Chondrocyte (in vitro differentiated cells): Measurements from ENCODE around the gene LCORL. TPM values are rescaled to one million over a fixed set of nuclear protein-coding genes. Genes with fewer than 3 reads are reported as not detected.

ENCODE experiments used
- DNase-seq: peaks from one replicate; pipeline ENCODE4 v3.0.0; 2021; ENCODE audit warnings: mixed read lengths, low spot score
- H3K27ac Mint-ChIP-seq: one replicate; pipeline ENCODE4 v1.8.0; 2021; ENCODE audit warnings: mild to moderate bottlenecking, moderate library complexity, mixed read lengths; ENCODE audit not compliant: unreplicated experiment
- H3K27me3 Mint-ChIP-seq: 2 replicates; pipeline ENCODE4 v1.8.0; 2021; ENCODE audit warnings: low read depth, mixed read lengths
- H3K36me3 Mint-ChIP-seq: 2 replicates; pipeline ENCODE4 v1.8.0; 2021; ENCODE audit warnings: low read depth, mixed read lengths
- H3K4me1 Mint-ChIP-seq: 2 replicates; pipeline ENCODE4 v1.8.0; 2021; ENCODE audit warnings: low read depth, mild to moderate bottlenecking, mixed read lengths
- H3K4me3 Mint-ChIP-seq: one replicate; pipeline ENCODE4 v1.8.0; 2021; ENCODE audit warnings: mild to moderate bottlenecking, moderate library complexity, mixed read lengths; ENCODE audit not compliant: unreplicated experiment
- H3K9me3 Mint-ChIP-seq: 2 replicates; pipeline ENCODE4 v1.8.0; 2021; ENCODE audit warnings: low read depth, mixed read lengths
- long read RNA-seq: library from polyadenylated mRNA; stranded (forward); transcript quantifications from one replicate; pipeline ENCODE4 v2.0.0, GENCODE V29; 2021
- total RNA-seq: library from RNA; stranded (reverse); gene quantifications from 3 replicates; pipeline ENCODE4 v1.2.1, GENCODE V29; 2021
- TF ChIP-seq, protein P1 (sequence below): fragments of 200-600 bp; sonication (generic); IDR thresholded peaks from 2 replicates; pipeline ENCODE4 v1.5.0; 2021; ENCODE audit warnings: antibody characterized with exemption, mild to moderate bottlenecking, moderate library complexity

The LCORL gene
- total RNA-seq, result 8.9 to 9.1 TPM (median 9.0 TPM) in 3 replicates
- long read RNA-seq, full-length matches to known transcripts, result 1 of 3 reads
- long read RNA-seq, partial matches to known transcripts, result 0 of 3 reads
- long read RNA-seq, other reads (novel, unspliced or antisense), result 2 of 3 reads

DNA sequence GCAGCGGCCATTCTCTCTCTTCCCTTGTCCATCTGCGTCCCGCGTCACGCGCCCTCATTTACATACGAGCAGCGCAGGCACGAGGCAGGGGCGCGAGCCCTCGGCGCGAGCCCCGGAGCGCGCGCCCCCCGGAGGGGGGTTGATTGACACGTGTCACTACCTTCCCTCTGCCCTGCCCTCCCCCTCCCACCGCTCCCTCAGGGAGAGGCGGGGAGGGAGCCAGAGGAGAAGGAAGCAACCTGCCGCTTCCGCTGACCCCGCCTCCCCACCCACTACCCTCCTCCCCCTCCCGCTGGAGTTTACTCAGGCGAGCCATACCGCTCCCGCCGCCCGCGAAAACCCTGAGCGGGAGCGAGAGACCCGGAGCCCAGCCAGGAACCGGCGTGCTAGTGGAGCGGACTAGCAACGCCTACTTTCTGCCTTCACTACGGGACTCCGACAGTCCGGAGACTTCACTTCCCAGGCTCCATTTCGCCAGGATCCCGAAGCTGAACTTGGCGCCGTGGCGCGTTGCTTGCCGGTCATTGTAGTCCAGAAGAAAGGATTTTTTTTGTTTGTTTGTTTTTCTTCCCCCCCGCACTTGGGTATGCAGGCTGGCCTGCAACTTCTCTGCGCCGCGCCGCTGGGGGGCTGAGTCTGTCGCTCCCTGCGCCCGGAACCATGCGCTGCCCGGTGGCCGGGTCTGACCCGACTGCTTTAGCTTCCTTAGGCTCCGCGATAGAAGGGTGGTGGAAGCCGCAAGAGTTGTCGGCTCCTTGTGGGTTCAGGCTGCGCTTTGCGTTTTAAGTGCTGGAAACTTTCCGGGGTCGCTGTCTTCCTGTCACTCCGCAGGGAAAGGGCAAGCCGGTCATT lies at the start of gene LCORL:
Gene LCORL, minus strand, starts transcription at position 36 of the 852 bp plus-strand sequence. Its CDS starts 4 bp downstream, at position 32.
- H3K36me3 Mint-ChIP-seq, result no peaks in the 10 kb centered on the region
- H3K4me1 Mint-ChIP-seq, result peaks cover 20% of the 10 kb centered on the region
- peak; percentile 97 for DNase-seq
- TF ChIP-seq, protein P1, sequence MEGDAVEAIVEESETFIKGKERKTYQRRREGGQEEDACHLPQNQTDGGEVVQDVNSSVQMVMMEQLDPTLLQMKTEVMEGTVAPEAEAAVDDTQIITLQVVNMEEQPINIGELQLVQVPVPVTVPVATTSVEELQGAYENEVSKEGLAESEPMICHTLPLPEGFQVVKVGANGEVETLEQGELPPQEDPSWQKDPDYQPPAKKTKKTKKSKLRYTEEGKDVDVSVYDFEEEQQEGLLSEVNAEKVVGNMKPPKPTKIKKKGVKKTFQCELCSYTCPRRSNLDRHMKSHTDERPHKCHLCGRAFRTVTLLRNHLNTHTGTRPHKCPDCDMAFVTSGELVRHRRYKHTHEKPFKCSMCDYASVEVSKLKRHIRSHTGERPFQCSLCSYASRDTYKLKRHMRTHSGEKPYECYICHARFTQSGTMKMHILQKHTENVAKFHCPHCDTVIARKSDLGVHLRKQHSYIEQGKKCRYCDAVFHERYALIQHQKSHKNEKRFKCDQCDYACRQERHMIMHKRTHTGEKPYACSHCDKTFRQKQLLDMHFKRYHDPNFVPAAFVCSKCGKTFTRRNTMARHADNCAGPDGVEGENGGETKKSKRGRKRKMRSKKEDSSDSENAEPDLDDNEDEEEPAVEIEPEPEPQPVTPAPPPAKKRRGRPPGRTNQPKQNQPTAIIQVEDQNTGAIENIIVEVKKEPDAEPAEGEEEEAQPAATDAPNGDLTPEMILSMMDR, result peak; percentile 34
- H3K9me3 Mint-ChIP-seq, result no peaks in the 10 kb centered on the region
- H3K27ac Mint-ChIP-seq, result peak within 1 kb of the TSS; percentile 97
- peak within 1 kb of the TSS; percentile 92 for H3K4me3 Mint-ChIP-seq
- peaks cover 2% of the 10 kb centered on the region for H3K27me3 Mint-ChIP-seq

DNA sequence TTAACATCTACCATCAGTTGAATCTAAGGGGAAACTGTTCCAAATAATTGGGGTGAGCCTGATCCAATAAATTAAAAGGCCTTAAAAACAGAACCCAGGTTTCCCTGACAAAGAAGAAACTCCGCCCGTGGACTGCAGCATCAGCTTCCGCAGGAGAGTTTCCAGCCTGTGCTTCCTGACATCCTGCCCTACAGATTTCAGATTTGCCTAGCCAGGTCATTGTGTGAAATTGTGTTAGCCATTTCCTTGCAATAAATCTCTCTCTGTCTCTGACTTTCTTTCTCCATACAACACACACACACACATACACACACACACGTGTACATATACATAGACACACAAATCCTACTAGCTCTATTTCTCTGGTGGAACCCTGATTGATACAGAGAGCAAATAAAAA lies 48.3 kb upstream of the LCORL start:
- Mint-ChIP-seq H3K4me3 (no peak overlapping the region), H3K4me1 (no peaks in the 10 kb centered on the region), H3K27ac (no peak overlapping the region), H3K9me3 (no peaks in the 10 kb centered on the region), H3K27me3 (peaks cover 26% of the 10 kb centered on the region), H3K36me3 (no peaks in the 10 kb centered on the region)
- TF ChIP-seq, protein P1, result no peak
- no peak for DNase-seq

DNA sequence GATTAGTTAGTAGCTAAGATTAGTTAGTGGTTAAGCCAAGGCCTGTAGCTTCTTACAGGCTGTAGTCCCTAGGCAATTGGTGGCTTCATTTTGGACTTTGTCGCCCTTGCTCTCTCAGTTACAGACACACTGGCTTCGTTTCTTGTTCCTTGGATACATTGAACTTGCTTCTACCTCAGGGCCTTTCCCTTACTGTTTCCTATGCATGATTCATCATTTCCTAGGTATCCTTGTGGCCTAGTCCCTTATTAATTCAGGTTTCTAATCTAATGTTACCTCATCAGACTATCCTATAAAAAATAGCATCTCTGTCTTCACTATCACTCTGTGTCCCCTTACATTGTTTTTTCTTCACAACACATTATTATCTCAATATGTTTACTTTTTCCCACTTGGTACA lies 45.5 kb upstream of the LCORL start:
- no peaks in the 10 kb centered on the region for H3K4me1 Mint-ChIP-seq
- peaks cover 27% of the 10 kb centered on the region for H3K27me3 Mint-ChIP-seq
- peaks cover 1% of the 10 kb centered on the region for H3K36me3 Mint-ChIP-seq
- H3K4me3 Mint-ChIP-seq, result no peak overlapping the region
- H3K27ac Mint-ChIP-seq, result no peak overlapping the region
- TF ChIP-seq, protein P1, result no peak
- no peak for DNase-seq
- peaks cover 16% of the 10 kb centered on the region for H3K9me3 Mint-ChIP-seq

DNA sequence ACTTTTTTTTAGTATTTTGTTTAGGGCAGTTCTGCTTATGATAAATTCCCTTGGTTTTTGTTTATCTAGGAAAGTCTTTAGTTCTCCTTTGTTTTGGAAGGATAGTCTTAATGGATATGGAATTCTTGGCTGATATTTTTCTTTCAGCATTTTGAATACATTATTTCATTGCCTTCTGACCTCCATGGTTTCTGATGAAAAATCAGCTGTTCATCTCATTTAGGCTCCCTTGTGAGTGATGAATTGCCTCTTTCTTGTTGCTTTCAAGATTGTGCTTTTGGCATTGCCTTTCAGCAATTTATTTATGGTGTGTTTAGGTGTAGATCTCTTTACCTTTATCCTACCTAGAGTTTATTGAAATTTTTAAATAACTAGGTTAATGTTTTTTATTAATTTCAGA lies 41.5 kb upstream of the LCORL start:
- H3K27ac Mint-ChIP-seq, result no peak overlapping the region
- peaks cover 16% of the 10 kb centered on the region for H3K9me3 Mint-ChIP-seq
- TF ChIP-seq, protein P1, result no peak
- DNase-seq, result no peak
- H3K27me3 Mint-ChIP-seq, result peaks cover 18% of the 10 kb centered on the region
- no peaks in the 10 kb centered on the region for H3K4me1 Mint-ChIP-seq
- H3K36me3 Mint-ChIP-seq, result peaks cover 1% of the 10 kb centered on the region
- no peak overlapping the region for H3K4me3 Mint-ChIP-seq

DNA sequence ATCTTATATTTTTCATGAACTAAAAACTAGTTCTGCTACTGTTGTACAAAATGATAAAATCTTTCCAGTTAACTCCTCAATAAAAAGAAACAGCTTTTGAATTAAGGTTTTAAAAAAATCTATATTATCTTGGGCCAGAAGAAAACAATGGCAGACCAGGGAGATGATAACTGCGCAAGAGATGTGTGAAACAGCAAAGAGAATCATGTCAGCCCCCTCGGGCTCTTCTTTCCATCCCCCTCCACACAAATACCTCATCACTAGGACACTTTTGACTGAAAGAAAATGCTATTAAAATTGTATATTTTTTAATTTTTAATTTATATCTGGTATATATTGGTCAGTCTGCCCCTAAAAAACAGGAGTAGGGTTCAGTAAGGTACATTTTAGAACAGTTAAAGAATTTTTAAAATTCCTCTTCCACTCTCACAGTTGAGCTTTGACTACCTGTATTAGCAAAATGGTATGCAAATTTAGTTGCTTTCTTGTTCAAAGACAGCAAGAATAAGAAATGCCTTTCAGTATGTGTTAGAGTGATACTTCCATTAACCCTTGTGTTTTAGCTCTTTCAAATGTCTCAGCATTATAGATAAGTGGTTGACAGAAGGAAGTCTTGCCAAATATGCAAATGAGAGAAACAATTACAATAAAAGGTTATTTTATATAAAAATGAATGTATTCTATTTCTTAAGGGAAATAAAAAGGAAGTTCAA lies 36.4 kb upstream of the LCORL start:
- Mint-ChIP-seq H3K9me3 (peaks cover 5% of the 10 kb centered on the region), H3K36me3 (no peaks in the 10 kb centered on the region), H3K27me3 (peaks cover 24% of the 10 kb centered on the region)

More for the DNA sequence above, 36.4 kb upstream of the LCORL start:
- DNase-seq, result no peak
- Mint-ChIP-seq H3K27ac (no peak overlapping the region), H3K4me3 (no peak overlapping the region), H3K4me1 (no peaks in the 10 kb centered on the region)
- TF ChIP-seq, protein P1, result no peak
